HG03039 (cell line): Measurements from ENCODE around the gene COL26A1.
"Not testable (repeated sequence)": the region's sequence is repeated elsewhere in the genome, so short reads cannot be mapped to it uniquely, and the experiment has no call there.

ENCODE experiments used
- ATAC-seq: cut with Tn5 transposase; IDR thresholded peaks from one replicate; pipeline ENCODE4 v1.9.1; 2021; ENCODE audit warnings: mild to moderate bottlenecking, moderate library complexity; ENCODE audit not compliant: unreplicated experiment

COL26A1 gene

DNA sequence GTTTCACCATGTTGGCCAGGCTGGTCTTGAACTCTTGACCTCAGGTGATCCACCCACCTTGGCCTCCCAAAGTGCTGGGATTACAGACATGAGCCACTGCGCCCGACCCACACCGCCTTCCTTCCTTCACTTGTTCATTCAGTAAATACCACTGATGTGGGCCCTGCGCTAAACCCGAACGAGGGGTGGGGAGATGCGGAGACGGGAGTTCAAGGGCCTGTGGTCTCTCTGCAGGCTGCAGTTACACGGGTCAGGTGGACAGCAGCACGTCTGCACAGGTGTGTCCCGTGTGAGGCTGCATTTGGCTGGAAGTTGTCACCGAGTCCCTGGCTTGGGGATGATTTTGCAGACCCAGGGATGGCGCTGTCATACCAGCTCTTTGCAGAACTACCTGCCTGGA, 38.1 kb downstream of the COL26A1 start:
- no peak for ATAC-seq

DNA sequence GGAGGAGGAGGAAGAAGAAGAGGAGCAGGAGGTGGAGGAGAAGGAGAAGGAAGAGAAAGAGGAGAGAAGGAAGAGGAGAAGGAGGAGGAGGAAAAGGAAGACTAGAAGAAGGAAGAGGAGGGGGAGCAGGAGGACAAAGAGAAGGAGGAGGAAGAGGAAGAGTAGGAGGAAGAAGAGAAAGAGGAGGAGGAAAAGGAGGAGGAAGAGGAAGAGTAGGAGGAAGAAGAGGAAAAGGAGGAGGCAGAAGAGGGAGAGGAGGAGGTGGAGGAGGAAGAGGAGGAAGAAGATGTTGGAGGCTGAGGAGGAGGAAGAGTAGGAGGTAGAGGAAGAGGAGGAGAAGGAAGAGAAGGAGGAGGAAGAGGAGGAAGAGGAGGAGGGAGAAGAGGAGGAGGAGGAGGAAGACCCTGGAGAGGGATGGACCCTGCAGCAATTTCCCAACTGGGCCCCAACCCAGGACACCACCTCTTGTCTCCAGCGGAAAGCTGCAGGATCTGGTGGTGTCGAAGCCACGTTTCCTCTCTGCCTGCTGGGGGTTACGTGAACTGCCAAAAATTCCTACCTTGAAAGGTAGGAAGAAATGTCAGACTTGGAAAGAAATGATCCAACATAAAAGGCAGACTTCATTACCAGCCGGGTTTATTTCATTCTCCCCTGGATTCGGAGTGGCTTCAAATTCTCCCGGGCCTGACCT, 38.9 kb downstream of the COL26A1 start:
- no peak for ATAC-seq

DNA sequence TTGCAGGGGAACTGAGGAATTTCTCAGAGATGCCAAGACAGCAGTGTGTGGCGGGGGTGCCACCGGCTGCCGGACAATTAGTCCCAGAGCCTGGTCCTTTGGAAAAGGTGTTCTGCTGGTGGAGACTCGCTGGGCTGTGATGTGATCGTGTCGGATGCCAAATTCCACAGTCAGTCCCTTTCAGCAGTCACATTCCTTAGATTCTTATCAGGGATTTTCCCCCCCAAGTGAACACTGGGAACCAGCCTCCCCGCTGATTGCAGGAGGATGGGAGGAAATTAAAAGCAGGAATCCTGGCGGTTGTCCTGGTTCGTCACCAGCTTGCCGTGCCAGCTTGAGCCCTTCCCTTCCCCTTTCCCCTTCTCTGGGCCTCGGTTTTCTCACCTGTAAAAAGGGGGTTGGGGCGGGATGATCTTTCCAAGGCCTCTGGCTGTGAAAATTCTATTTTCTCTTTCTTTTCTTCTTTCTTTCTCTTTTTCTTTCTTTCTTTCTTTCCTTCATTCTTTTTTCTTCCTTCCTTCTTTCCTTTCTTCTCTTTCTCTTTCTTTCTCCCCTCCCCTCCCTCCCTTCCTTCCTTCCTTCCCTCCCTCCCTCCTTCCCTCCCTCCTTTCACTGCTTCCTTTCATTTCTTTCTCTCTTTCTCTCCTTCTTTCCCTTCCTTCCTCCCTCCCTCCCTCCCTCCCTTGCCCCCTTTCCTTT, 39.6 kb downstream of the COL26A1 start:
- no peak for ATAC-seq

DNA sequence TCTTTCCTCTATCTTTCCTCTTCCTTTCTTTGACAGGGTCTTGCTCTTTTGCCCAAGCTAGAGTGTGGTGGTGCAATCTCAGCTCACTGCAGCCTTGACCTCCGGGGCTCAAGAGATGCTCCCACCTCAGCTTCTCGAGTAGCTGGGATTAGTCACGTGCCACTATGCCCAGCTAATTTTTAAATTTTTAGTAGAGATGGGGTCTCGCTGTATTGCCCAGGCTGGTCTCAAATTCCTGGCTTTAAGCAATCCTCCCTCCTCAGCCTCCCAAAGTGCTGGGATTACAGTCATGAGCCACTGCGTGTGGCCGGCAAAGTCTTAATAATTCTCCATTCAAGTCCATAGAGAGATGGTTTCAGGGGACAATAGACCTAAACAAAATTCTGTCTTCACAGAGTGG, 40.2 kb downstream of the COL26A1 start:
- no peak for ATAC-seq

DNA sequence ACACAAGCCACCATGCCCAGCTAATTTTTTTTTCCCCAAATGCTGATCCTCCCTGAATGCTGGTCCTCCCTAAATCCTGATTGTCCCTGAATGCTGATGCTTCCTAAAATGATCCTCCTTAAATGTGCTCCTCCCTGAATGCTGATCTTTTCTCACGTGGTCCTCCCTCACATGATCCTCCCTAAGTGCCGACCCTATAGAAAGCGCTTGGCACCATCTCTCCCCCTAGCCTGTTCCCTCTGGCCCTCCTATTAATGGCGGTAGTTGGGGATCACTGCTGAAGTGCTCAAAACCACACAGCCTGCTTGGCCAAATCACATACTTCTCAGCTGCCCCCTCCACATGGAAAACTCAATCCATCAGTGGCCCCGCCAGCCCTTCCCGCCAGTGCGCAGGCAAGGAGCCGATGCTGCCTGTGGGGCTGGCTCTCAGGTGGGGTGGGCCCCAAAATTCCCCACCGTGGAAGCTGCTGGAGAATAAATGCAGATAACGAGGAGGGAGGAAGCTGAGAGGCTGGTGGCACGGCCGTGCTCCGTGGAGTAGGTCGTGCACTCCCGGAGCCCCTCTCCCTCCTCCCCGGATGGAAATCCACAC, 42.9 kb downstream of the COL26A1 start:
- no peak for ATAC-seq

DNA sequence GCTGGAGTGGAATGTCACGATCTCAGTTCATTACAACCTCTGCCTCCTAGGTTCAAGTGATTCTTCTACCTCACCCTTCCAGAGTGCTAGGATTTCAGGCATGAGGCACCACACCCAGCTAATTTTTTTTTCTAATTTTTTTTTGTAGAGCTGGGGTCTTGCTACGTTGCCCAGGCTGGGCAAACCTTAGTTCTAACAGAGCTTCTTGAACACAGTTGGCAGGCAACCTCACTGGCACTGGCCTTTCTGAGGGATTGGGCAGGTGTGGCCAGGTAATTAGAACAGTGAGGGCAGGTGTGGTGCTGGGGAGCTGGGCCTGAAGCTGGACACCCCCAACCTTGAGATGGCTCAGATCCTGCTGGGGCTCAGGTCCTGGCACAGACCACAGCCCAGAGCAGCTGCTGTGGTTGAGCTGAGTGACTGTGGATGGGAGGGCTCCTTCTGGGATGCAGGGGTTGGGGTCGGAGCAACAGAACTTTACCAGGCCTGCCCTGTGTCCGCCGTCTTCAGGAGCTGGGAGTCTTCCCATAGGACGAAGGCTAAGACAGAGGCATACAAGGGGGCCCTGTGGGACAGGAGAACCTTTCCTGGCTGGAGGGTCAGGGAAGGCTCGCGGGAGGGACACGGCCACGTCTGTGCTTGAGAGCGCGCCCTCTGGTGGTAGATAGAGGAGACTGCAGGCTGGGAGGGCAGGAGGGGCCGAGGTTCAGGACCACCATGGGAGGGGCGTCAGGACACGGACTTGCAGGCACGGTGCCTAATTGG, 48.2 kb downstream of the COL26A1 start:
- no peak for ATAC-seq

DNA sequence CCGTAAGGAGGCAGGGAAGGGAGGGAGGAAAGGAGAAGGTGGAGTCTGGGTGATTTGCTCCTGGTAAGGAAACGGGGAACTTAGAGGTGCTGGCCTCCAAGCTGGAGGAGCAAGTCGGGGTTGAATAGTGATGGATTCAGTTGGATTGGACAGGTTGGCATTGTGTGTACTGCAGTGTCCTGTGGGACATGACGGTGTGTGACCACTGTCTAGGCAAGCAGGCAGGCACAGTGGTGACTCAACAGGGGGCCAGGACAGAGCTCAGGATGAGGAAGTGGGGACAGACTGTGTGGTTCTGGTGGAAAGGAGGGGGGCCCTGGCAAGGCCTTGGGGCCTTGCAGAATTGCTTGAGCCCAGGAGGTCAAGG, 48.8 kb downstream of the COL26A1 start:
- ATAC-seq: no peak

DNA sequence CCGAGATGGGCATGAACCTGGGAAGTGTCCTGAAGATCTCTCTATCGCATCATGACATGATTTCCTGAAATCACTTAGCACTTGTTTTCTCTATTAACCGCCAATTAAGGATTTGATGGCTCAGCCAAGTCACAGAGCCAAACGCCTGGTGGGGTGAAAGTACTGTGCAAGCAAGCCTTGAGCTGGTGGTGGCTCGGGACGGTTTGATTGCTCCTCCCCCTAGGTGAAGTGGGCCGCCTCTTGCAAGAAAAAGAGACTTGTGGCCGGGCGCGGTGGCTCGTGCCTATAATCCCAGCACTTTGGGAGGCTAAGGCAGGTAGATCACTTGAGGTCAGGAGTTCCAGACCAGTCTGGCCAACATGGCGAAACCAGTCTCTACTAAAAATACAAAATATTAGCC, 50.3 kb downstream of the COL26A1 start:
- no peak for ATAC-seq

DNA sequence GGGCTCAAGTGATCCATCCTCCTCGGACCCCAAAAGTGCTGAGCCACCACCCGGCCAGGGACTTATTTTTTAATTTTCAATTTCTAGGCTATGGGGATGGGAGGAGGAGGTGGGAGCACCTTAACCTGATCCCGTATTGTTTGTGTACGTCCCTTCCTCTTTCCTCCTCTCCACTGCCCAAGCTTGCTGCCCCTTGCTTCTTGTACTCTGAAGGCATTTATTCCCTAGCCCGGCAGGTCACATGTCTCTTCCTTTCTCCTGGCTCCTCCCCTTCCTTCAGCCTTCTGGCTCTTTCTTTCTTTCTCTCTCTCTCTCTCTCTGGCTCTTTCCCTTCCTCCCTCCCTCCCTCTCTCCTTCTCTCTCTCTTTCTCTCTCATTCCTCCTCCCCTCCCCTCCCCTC, 56.0 kb downstream of the COL26A1 start:
- no peak for ATAC-seq

DNA sequence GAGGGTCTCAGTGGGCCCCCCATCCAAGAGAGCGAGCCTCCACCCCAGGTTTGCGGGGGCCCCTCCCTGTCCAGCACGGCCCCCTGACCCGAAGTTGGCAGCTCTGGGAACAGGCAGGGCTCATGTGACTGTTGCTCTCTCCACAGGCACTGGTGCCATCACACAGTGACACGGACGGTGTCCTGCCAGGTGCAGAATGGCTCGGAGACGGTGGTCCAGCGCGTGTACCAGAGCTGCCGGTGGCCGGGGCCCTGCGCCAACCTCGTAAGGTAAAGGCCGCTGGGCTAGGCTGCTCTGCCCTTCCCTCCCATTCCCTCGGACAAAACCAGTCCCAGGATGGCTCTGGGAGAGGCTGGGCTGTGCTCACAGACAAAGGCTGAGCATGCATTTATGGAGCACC, 57.2 kb downstream of the COL26A1 start:
- no peak for ATAC-seq

DNA sequence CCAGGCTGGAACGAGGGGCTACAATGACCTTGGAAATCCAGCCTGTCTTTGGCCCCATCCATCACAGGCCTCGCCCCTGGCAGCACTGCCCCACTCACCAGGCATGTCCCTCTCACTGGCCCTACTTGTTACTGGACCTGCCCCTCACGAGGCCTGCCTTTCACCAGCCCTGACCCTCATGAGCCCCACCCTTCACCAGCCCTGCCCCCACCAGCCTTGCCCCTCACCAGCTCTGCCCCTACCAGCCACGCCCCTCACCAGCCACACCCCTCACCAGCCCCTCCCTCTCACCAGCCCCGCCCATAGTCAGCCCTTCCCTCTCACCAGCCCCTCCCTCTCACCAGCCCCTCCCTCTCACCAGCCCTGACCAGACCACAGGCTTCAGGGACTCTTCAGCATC, 57.8 kb downstream of the COL26A1 start:
- no peak for ATAC-seq

DNA sequence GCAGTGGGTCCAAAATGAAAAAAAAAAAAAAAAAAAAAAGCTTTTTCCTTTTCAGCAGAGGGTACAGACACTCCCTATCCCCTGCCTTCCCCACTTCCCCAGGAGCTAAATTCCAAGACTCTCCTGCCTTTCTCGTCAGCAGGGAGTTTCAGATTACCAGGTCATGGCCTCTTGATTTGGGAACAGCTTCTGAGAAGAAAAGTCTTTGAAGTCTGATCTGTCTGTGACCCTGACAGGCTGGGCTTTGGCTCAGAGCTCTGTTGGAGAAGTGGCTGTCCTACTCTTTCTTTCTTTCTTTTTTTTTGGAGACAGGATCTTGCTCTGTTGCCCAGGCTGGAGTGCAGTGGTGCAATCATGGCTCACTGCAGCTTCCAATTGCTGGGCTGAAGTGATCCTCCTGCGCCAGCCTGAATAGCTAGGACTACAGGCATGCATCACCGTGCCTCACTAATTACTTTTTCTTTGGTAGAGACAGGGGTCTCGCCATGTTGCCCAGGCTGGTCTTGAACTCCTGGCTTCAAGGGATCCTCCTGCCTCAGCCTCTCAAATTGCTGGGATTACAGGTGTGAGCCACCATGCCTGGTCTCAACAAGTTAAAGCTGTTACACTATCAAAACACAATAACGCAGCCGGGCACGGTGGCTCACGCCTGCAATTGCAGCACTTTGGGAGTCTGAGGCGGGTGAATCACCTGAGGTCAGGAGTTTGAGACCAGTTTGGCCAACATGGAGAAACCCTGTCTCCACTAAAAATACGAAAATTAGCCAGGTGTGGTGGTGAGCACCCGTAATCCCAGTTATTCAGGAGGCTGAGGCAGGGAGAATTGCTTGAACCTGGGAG, 59.9 kb downstream of the COL26A1 start:
- ATAC-seq: no peak

DNA sequence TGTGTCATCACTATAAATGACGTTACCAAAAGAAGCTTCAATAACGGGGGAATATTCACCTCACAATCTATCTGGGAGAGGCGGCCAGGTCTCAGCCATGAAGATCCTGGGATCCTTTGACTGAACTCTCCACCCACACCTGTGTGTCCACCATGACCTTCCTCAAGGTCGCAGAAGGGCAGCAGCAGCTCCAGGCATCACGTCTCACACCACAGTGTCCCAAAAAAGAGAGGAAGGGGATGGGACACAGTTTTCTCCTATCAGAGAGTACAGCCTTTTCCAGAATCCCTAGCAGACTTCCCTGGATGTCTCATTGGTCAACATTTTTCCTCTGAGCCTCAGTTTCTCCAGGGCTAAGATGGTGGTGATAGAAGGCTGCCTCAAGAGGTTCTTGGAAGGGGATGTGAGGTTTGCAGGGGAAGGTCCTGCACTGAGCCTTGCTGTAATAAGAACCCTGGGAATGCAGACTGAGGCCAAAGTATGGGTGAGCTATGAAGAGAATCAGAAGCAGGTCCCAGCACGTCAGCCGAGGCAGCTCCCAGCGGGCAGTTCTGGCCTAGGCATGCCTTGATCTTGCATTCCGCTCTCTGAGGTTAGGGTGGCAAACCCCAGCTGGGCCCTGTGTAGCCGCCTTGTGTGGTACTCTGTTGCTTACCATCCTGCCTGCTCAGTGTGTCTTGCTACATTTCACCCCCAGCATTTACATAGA, 63.8 kb downstream of the COL26A1 start:
- ATAC-seq: no peak

DNA sequence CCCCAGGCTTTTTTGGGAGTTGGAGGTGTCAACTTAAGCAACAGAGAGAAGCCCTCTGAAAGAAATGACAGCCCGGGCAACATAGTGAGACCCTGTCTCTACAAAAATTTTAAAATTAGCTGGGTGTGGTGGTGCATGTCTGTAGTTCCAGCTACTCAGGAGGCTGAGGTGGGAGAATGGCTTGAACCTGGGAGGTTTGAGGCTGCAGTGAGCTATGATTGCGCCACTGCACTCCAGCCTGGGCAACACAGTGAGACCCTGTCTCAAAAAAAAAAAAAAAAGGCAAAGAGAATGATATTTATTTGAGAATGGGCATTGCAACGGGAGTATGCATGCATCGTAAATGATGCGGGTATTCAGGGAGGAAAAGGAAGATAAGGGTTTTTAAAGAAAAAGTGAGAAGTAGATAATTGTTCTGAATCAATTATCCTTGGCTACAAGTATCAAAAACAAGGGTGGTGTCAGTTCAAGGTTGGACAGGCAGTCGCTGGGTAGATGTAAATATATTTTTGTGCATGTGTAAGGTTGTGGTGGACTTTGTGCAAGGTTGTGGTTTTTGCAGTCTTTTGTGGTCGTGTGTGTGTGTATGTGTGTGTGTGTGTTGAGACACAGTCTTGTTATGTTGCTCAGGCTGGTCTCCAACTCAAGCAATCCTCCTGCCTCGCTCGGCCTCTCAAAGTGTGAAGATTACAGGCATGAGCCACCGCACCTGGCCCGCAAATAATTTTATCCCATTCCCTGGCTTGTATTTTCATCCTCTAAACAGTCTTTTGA, 65.6 kb downstream of the COL26A1 start:
- ATAC-seq: no peak

DNA sequence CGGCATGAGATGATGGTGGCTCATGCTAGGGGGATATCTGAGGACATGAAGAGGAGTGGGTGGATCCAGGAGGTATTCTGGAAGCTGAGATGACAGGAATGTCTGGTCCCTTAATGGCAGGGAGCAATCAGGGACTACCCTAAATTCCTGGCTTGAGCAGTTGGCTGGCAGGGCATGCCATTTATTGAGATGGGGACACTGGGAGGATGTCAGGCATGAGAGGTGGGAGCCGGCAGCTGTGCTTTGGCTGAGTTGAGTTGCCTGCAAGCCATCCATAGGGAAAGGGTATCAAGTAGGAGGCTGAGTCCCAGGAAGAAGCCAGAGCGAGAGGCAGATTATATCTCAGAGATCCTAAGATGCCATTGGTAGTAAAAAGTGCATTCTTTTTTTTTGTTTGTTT, 69.6 kb downstream of the COL26A1 start:
- no peak for ATAC-seq

DNA sequence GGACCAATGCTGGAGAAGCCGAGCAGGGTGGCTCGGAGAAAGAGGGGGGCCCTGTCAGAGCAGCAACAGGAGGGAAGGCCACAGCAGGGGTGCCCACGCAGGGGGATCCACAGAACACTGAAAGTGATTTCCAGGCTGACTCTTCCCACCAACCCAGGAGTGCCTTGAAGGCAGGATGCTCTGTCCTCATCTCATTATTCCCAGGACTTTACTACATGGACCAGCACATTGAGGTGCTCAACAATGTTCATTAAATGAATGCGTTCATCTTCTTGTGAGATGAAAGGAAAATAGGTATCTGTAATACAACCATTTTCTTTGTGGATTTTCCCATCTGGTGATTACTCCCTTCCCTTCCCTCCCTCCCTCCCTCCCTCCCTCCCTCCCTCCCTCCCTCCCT, 71.0 kb downstream of the COL26A1 start:
- no peak for ATAC-seq

DNA sequence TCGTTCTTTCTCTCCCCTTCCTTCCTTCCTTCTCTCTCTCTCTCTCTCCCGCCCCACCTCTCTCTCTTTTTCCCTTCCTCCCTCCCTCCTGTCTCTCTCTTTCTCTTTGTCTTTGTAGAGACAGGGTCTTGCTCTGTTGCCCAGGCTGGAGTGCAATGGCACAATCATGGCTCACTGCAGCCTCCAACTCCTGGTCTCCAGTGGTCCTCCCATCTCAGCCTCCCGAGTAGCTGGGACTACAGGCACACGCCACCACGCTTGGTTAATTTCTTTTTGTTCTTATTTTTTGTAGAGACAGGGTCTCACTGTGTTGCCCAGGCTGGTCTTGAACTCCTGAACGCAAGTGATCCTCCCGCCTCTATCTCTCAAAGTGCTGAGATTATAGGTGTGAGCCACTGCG, 71.5 kb downstream of the COL26A1 start:
- not testable (repeated sequence) for ATAC-seq

DNA sequence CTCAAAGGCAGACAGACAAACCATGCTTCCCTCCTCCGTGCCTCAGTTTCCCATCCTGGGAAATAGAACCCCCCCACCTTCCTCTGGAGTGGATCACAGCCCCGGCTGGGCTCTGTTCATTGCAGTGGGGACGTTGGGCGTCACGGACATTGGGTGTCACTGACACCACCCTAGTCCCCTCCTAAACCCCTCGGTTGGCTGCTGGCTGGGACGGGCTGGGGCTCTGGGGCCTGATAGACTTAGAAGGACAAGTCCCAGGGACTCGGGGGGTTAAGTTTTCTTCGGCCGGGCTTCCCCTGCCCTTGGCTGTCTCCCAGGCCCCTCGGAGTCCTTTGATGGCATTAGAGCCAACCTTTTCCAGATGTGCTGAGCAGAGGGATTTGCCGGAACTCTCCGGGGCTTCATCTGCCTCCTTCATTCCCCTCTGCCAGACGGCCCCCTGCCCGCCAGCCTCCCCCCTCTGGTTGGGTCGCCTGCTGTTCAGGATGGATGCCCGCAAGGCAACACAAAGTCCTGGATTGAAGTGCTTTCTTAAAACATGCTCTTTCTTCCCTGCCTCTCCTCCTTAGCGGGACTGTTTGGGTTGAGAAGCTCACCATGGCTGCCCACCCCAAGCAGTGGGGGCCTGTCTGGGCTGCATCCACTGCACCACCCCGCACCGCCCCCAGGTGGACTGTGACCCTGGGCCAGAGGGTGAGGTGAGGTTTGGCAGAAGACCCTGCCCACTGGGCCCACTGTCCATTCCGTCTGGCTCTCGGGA, 73.0 kb downstream of the COL26A1 start:
- no peak for ATAC-seq
